Motor neuron (in vitro differentiated cells): ENCODE measurements around the gene OR10G2. TPM values are rescaled to one million over a fixed set of nuclear protein-coding genes. Genes with fewer than 3 reads are reported as not detected.

ENCODE experiments used
- ATAC-seq, 8 experiments: fragments of 200-7000 bp; cut with Tn5 transposase; replicated peaks in 6 of 8; 2 replicates each; pipeline ENCODE4 v1.8.0; 2021; ENCODE audit warnings: mild to moderate bottlenecking in 8 of 8, moderate library complexity in 8 of 8
- H3K27ac ChIP-seq, 2 donors: fragments of 250-450 bp; sonication (Bioruptor Pico); 2 replicates each; pipeline ENCODE4 v1.9.0; 2021; ENCODE audit warnings: antibody characterized with exemption in 2 of 2, mild to moderate bottlenecking in 2 of 2, moderate library complexity in 1 of 2
- H3K4me1 ChIP-seq, 2 donors: fragments of 250-450 bp; sonication (Bioruptor Pico); replicated peaks in 1 of 2; 2 replicates each; pipeline ENCODE4 v1.6.1; 2021; ENCODE audit warnings: antibody characterized with exemption in 2 of 2, mild to moderate bottlenecking in 2 of 2, moderate library complexity in 1 of 2
- H3K4me3 ChIP-seq, 5 donors: fragments of 250-450 bp; sonication (Bioruptor Pico); 2 replicates each; pipeline ENCODE4 v1.9.0; 2021; ENCODE audit warnings: antibody characterized with exemption in 5 of 5, mild to moderate bottlenecking in 5 of 5, moderate library complexity in 4 of 5
- WGBS, 10 experiments: fragments of 450-650 bp; shearing (Covaris generic); methylation state at CpG; one replicate each; pipeline ENCODE4 v1.0.0; 2022; 5-methylcytosine and 5-hydroxymethylcytosine counted together
- in situ Hi-C, 9 experiments: fragments of 400-800 bp; cut with MboI; loops; one replicate each; pipeline ENCODE4 v1.15.0; 2021; ENCODE audit warnings: low sequenced_read_pairs in 9 of 9, low pct_unique_long_range_greater_than_20kb in 2 of 9; ENCODE audit not compliant: unreplicated experiment in 9 of 9
- total RNA-seq, 8 experiments: library from RNA; unstranded; fragments of 300-600 nt; gene quantifications; 2 replicates each; pipeline versions ENCODE4 v1.2.3 to v1.2.4, GENCODE V29; 2022

Gene OR10G2, protein sequence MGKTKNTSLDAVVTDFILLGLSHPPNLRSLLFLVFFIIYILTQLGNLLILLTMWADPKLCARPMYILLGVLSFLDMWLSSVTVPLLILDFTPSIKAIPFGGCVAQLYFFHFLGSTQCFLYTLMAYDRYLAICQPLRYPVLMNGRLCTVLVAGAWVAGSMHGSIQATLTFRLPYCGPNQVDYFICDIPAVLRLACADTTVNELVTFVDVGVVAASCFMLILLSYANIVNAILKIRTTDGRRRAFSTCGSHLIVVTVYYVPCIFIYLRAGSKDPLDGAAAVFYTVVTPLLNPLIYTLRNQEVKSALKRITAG
- under 1 TPM in 2 of 8 experiments, not detected in 6; 0.18 to 0.33 TPM for total RNA-seq

DNA sequence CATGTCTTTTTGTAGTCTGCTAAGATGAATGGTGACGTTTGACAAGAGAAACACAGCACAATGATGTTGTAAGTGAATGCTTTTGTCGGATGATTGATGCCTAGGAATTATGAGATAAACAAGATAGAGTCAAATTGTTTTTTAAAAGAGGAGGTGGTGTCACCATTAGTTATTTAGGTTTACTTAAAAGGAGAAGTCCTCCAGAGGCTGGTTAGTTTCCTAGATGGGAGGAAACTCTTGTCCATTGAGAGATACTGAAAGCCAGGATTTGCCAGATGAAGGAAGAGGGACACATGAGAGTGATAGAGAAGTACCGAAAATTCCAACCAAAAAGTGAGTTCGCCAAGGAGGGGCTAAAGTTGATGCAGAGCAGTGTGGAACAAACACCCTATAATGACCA, at the start of gene OR10G2:
TSS of gene OR10G2 (minus strand) at position 101 of the 400 bp plus-strand sequence. CDS start at position 3, 98 bp downstream.
- no peak for ATAC-seq
- H3K4me1 ChIP-seq, result no peaks in the 10 kb centered on the region
- no peak within 1 kb of the TSS for H3K27ac ChIP-seq
- in situ Hi-C loops, result no loop called here
- H3K4me3 ChIP-seq, result no peak within 1 kb of the TSS
- WGBS, 10 experiments, result 0 to 93% (median 74%) methylated on average over 2 to 4 of the region's 4 CpGs; no CpG with 5 or more reads in 1 of the 10 experiments

DNA sequence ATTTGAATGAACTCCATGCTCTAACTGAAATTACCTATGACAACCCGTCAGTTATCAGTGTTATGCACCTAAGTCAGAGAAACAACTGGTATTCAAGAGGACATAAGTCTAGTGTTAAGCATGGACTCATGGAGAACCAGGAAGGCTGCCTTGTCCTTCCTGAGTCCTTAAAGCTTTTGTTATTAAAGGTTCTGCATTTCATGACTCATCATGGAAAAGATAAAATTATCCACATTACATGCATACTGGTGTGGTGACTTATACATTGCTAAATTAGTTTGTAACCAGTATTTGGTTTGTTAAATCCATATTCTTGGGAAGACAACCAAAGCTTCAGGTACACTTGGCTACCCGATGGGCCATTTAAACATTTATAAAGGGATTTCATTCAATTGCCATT, 45.3 kb upstream of the OR10G2 start:
- in situ Hi-C loops, result no loop called here
- Histone ChIP-seq H3K4me1 (no peaks in the 10 kb centered on the region), H3K4me3 (no peak overlapping the region), H3K27ac (no peak overlapping the region)
- WGBS, 10 experiments, result 0 to 84% (median 54%) methylated on average over 1 to 2 of the region's 2 CpGs; no CpG with 5 or more reads in 2 of the 10 experiments
- ATAC-seq, result no peak

DNA sequence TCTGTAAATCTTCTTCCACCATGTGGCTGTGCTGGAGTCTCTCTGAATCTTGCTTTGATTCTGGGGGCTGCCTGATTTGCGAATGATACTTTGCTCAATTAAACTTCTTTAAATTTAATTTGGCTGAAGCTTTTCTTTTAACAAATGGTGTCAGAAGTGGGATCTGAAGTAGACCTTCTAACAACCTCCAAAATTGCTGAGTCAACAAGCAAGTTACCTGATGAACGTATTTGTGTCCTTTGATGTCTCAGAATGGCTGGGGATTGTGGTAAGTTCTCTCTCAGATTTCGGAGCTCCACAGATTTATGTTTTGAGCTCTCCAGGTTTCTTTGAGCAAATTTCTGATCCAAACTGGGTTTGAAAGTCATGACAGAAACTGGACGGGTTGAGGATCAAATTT, 40.8 kb upstream of the OR10G2 start:
- in situ Hi-C loops, result no loop called here
- Histone ChIP-seq H3K4me1 (no peaks in the 10 kb centered on the region), H3K4me3 (no peak overlapping the region), H3K27ac (no peak overlapping the region)
- no peak for ATAC-seq
- 0 to 89% (median 63%) methylated on average over 2 to 4 of the region's 4 CpGs; no CpG with 5 or more reads in 1 of the 10 experiments for WGBS, 10 experiments

DNA sequence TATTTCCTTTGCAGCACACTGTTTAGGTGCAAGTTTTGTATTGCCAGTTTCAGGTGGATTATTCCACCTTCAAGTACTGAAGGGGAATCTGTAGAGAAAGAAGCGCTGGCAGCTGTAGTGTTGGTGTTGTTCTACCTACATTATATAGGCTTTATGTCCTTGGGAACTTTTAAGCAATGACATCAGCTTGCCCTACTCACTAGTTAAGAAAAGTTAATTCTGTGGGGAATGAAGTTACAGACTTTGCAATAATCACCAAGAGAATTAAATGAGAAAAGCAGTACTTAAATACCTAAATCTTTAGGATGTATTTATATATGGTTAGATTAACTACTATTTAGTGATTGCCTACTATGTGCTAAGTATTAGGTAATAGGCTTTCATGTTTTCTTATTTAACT, 39.0 kb upstream of the OR10G2 start, which contains the start of gene OR4E1:
TSS of gene OR4E1 (minus strand) at position 101 of the 400 bp plus-strand sequence. CDS start 2,883 bp downstream, outside the sequence.
- Histone ChIP-seq H3K4me1 (no peaks in the 10 kb centered on the region), H3K27ac (no peak within 1 kb of the TSS), H3K4me3 (no peak within 1 kb of the TSS)
- WGBS, 10 experiments, result 0 to 100% (median 82%) methylated on average over 1 of the region's 1 CpG; no CpG with 5 or more reads in 4 of the 10 experiments
- no peak for ATAC-seq
- in situ Hi-C loops, result no loop called here

DNA sequence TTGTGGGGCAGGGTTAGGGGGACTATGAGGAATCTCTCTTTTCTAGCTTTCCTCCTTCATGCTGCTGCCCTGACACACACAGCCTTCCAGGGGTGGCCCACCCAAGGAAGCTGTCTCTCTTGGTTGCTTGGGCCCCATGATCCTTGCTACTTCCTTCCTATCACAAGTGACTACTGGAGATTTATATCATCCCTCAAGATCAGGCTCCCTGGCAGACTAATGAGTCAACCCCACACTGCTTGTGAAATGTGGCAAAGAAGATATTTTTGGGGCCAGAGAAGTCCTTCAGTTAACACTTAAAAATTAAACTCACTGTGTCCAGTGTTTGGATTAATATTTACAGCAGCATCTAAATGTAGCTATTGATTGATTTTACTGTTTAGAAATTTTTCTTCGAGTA, 37.4 kb upstream of the OR10G2 start:
- no peak for ATAC-seq

DNA sequence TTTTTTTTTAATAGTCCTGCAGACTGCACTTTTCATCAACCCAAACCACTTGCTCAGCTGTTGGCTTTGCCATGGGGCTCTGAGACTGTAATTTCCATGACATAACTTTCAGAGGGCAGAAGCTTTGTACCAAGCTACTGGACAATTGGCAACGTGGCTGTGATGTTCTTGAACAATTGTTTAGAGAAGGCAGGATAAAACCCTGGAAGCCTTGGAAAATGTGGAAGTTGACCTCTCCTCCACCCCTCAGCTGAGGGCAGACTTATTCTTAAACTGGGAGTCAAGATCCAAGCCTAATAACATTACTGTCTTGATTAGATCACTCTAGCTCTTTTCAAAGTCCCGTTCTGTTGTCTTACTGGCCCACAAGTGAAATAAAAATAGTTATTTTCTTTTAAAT, 36.6 kb upstream of the OR10G2 start:
- Histone ChIP-seq H3K4me1 (no peaks in the 10 kb centered on the region), H3K4me3 (no peak overlapping the region), H3K27ac (no peak overlapping the region)
- in situ Hi-C loops, result no loop called here
- WGBS, 10 experiments, result 0 to 86% (median 40%) methylated on average over 1 to 2 of the region's 2 CpGs; no CpG with 5 or more reads in 2 of the 10 experiments
- ATAC-seq, result no peak

More for the DNA sequence above, 37.4 kb upstream of the OR10G2 start:
- no peak overlapping the region for H3K27ac ChIP-seq
- no peaks in the 10 kb centered on the region for H3K4me1 ChIP-seq
- no peak overlapping the region for H3K4me3 ChIP-seq
- 0 to 86% (median 38%) methylated on average over 1 of the region's 1 CpG; no CpG with 5 or more reads in 3 of the 10 experiments for WGBS, 10 experiments
- in situ Hi-C loops, result no loop called here

DNA sequence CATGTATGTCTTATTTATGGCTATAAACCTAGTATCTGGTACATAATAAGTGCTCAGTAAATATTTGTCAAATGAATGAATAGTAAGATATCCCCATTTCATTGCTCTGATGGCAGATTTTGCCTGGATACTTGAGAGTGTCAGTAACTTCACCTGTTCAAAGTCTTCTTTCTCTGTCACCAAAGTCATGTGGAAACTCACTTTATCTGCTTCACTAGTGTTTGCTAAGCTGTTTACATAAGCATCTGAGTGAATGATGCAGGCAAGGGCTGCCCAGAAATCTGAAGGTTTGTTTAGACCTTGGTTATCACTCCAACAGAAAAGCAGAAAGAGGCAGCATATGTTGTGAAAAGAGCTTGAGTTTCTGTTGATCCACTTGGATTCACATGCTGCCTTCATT, 34.5 kb upstream of the OR10G2 start:
- H3K4me3 ChIP-seq, result no peak overlapping the region
- H3K27ac ChIP-seq, result no peak overlapping the region
- in situ Hi-C loops, result no loop called here
- H3K4me1 ChIP-seq, result no peaks in the 10 kb centered on the region
- ATAC-seq, result no peak

DNA sequence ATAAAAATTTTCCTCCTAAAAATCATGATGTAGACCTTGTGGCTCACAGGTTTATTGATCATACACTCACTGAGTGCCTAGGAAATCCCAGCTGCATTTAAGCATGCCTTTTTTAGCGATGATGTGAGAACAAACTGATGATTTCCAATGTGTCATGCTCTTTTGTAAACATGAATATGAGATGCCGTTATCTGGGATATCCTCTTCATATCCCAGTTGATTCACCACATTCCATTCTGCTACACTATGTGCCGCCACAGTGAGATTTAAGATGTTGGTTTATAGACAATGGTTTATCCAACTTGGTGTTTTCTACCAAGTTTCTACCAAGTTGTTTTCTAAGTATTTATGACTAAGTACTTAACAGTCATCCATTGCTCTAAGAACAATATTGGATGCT, 33.6 kb upstream of the OR10G2 start:
- WGBS, 10 experiments, result 0 to 100% (median 80%) methylated on average over 1 to 3 of the region's 3 CpGs; no CpG with 5 or more reads in 1 of the 10 experiments
- no peak for ATAC-seq
- H3K4me3 ChIP-seq, result no peak overlapping the region
- H3K4me1 ChIP-seq, result no peaks in the 10 kb centered on the region
- in situ Hi-C loops, result no loop called here
- H3K27ac ChIP-seq, result no peak overlapping the region

DNA sequence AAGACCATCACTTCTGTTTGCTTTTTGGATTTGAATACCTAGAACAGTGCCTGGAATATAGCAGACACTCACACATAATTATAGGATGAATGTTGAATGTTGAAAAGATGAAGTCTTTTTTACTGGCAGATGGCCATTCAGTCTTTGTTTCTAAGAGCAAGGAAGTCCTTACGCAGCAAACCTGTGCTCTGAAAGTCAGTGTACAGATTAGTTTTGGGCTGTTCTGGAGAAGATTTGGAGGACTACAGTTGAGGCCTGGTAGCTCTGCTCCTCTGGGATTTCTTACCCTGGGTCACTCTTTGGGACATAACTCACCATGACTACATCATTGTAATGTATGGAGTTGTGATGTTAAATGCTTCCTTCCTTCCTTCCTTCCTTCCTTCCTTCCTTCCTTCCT, 22.2 kb upstream of the OR10G2 start:
- in situ Hi-C loops, result no loop called here
- no peak for ATAC-seq
- no peak overlapping the region for H3K4me3 ChIP-seq
- no peaks in the 10 kb centered on the region for H3K4me1 ChIP-seq
- 33 to 100% (median 83%) methylated on average over 1 of the region's 1 CpG; no CpG with 5 or more reads in 5 of the 10 experiments for WGBS, 10 experiments
- no peak overlapping the region for H3K27ac ChIP-seq

DNA sequence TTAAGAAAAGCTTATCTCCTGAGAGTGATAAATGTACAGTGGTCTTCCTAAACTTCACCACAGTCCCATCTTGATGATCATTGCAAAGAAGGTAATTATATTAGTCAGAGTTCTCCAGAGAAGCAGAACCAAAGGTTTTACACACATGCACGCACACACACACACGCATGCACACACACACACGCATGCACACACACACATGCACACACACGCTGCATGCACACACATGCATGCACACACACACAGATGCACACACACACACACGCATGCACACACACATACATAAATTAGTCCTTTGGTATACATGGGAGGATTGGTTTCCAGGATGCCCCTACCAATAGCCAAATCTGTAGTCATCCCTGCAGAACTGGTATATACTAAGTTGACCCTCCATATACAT, 19.5 kb upstream of the OR10G2 start:
- in situ Hi-C loops, result no loop called here
- H3K27ac ChIP-seq, result no peak overlapping the region
- WGBS, 10 experiments, result 0 to 100% (median 74%) methylated on average over 1 to 4 of the region's 5 CpGs; no CpG with 5 or more reads in 4 of the 10 experiments
- H3K4me1 ChIP-seq, result peaks cover 0 to 9% of the 10 kb centered on the region in 2 donors
- H3K4me3 ChIP-seq, result no peak overlapping the region
- ATAC-seq, result no peak

DNA sequence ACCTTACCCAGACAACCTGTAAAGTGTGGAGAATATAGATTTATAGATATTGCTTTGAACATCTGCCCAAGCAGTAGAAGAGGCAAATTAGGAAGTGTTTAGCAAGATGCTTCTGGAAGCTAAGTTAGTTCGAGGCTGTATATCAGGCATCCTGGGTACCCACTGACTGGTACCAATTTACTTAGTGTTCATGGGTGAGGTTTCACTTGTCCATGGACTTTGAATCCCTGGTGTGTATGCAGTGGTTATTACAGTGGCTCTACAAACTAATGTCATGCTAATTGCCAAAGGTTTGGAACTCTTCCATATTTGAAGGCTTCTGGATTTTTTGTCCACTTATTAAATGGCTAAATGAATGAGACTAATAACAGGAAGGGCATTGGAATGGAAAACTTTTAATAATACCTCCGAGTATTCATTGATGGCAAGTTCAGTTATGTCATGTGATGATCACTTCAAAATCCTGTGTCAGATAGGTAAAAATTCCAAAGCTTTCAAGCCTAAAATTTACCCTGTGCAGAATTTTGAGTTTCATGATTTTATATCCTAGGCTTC, 18.7 kb upstream of the OR10G2 start, which contains the start of gene OR4E2:
TSS of gene OR4E2 (plus strand) at position 505 of the 555 bp plus-strand sequence. CDS start 11,248 bp downstream, outside the sequence.
- H3K4me3 ChIP-seq, result no peak within 1 kb of the TSS
- 0 to 92% (median 65%) methylated on average over 1 to 2 of the region's 2 CpGs; no CpG with 5 or more reads in 3 of the 10 experiments for WGBS, 10 experiments
- no peak for ATAC-seq
- H3K27ac ChIP-seq, result no peak within 1 kb of the TSS
- in situ Hi-C loops, result no loop called here
- peaks cover 0 to 9% of the 10 kb centered on the region in 2 donors for H3K4me1 ChIP-seq

DNA sequence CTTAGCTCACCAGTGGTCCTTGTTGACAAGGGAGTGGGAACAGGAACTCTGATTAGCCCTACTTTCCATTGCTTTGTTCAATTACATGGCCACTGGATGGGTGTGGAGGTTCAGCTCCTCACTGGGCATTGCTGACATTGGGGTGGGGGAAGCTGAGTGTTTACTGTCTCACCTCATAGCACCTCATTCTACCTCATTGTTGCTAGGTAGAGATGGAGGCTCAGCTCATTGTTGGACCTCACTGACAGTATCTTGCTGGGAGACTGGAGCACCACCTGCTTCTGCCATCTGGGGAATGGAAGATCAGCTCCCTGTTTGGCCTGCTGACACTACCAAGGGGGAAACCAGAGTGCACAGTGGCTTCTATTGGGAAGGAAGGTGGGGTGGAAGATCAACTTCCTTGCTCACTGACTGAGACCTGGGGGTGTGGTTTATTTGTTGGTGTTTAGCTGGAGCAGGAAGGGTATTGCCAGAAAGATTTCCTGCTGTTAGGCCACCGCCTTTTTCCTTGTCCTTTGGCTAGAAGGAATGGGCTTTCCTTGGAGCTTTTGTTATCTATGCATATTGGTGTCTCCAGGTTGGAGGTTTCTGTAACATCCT, 17.6 kb upstream of the OR10G2 start:
- no peak for ATAC-seq
- Histone ChIP-seq H3K4me1 (peaks cover 0 to 9% of the 10 kb centered on the region in 2 donors), H3K27ac (no peak overlapping the region), H3K4me3 (no peak overlapping the region)
- in situ Hi-C loops, result no loop called here
- 0 to 86% (median 38%) methylated on average over 1 of the region's 1 CpG; no CpG with 5 or more reads in 2 of the 10 experiments for WGBS, 10 experiments

DNA sequence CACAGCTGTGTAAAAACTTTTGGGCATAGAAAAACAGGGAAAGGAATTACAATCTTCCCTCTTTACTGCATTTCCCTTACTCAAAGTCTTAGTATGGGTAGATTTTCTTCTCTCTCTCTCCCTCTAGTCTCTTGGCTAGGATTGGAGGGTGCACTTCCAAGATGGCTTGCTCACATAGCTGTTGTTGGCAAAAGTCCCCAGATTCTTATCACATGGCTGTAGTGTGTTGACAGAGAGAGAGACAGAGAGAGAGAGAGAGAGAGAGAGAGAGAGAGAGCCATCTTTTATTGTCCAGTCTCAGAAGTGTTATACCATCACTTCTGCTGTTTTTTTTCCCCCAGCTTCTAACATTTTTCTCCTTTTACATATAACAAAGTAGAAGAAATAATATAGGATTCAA, 12.6 kb upstream of the OR10G2 start:
- Histone ChIP-seq H3K4me3 (no peak overlapping the region), H3K4me1 (peaks cover 0 to 19% of the 10 kb centered on the region in 2 donors), H3K27ac (no peak overlapping the region)
- in situ Hi-C loops, result no loop called here
- ATAC-seq, result peak in 2 of 8 experiments; percentile 18 to 44
